Thoracic aorta (tissue), 2 donors: ENCODE results near the gene HSPB7. TPM values are rescaled to one million over a fixed set of nuclear protein-coding genes. Genes with fewer than 3 reads are reported as not detected.
A peak's percentile ranks its signal among the peaks of the same experiment; 100 is the strongest.

Experiments
- ATAC-seq: fragments of 150-250 bp; one replicate; pipeline ENCODE4 v1.8.0; 2017; ENCODE audit warnings: low read depth; ENCODE audit not compliant: insufficient number of reproducible peaks, low FRiP score
- DNase-seq: peaks from one replicate; pipeline ENCODE4 v3.0.0-alpha.2; 2020; ENCODE audit warnings: low spot score
- H3K27ac ChIP-seq, 2 donors: fragments of 200-600 bp; sonication (generic); 1 replicate in 1 of 2; 2 replicates in 1 of 2; pipeline ENCODE4 v1.5.1; 2016; ENCODE audit warnings: mild to moderate bottlenecking in 2 of 2, moderate library complexity in 2 of 2
- H3K27me3 ChIP-seq: fragments of 200-600 bp; sonication (generic); replicated peaks from 2 replicates; pipeline ENCODE4 v1.6.0; 2016; ENCODE audit warnings: mild to moderate bottlenecking; ENCODE audit not compliant: insufficient read depth
- H3K36me3 ChIP-seq: fragments of 200-600 bp; sonication (generic); one replicate; pipeline ENCODE4 v1.5.1; 2016
- H3K4me1 ChIP-seq, 2 donors: fragments of 200-600 bp; sonication (generic); 1 replicate in 1 of 2; 2 replicates in 1 of 2; pipeline versions ENCODE4 v1.5.1 to v1.6.0; 2016; ENCODE audit warnings: low read depth in 2 of 2, mild to moderate bottlenecking in 1 of 2; ENCODE audit not compliant: control insufficient read depth in 1 of 2
- H3K4me3 ChIP-seq: fragments of 200-600 bp; sonication (generic); 2 replicates; pipeline ENCODE4 v1.5.1; 2016; ENCODE audit warnings: mild to moderate bottlenecking
- H3K9me3 ChIP-seq: fragments of 200-600 bp; sonication (generic); 2 replicates; pipeline ENCODE4 v1.5.1; 2016
- CTCF ChIP-seq: fragments of 200-600 bp; sonication (generic); IDR thresholded peaks from one replicate; pipeline ENCODE4 v1.5.1; 2019; ENCODE audit warnings: antibody characterized with exemption
- total RNA-seq, 2 donors: library from RNA; depleted of rRNA; stranded (reverse); fragments of >200 nt; gene quantifications; one replicate each; pipeline versions ENCODE4 v1.1.0 to v1.2.3, GENCODE V29; 2016

The HSPB7 gene
- total RNA-seq, 2 donors from 2014 or later: 223 to 430 TPM

GRCh38 chr1:16050328-16050727, 32.5 kb upstream of the HSPB7 start:
- no peak for TF ChIP-seq CTCF
- no peak overlapping the region for H3K27ac ChIP-seq
- H3K4me3 ChIP-seq: no peak overlapping the region
- DNase-seq: no peak
- peaks cover 0 to 8% of the 10 kb centered on the region in 2 donors for H3K4me1 ChIP-seq
- no peak for ATAC-seq
- no peaks in the 10 kb centered on the region for H3K9me3 ChIP-seq
- no peaks in the 10 kb centered on the region for H3K27me3 ChIP-seq
- H3K36me3 ChIP-seq: no peaks in the 10 kb centered on the region

- Histone ChIP-seq H3K36me3 (no peaks in the 10 kb centered on the region), H3K27me3 (no peaks in the 10 kb centered on the region), H3K27ac (no peak overlapping the region), H3K9me3 (no peaks in the 10 kb centered on the region), H3K4me3 (peak overlapping the region; percentile 68), H3K4me1 (peaks cover 0 to 8% of the 10 kb centered on the region in 2 donors)
- ATAC-seq (no peak), DNase-seq (no peak)
- no peak for TF ChIP-seq CTCF
Measured at GRCh38 chr1:16048573-16049189, 30.8 kb upstream of the HSPB7 start.

GRCh38 chr1:16047791-16048475, 30.1 kb upstream of the HSPB7 start:
- TF ChIP-seq CTCF: no peak
- no peaks in the 10 kb centered on the region for H3K36me3 ChIP-seq
- H3K9me3 ChIP-seq: no peaks in the 10 kb centered on the region
- ATAC-seq (no peak), DNase-seq (no peak)
- H3K27me3 ChIP-seq: no peaks in the 10 kb centered on the region
- no peak overlapping the region for H3K27ac ChIP-seq
- H3K4me3 ChIP-seq: peak overlapping the region; percentile 68
- H3K4me1 ChIP-seq: peaks cover 0 to 8% of the 10 kb centered on the region in 2 donors

- ATAC-seq: no peak
- H3K27ac ChIP-seq: no peak overlapping the region
- DNase-seq: no peak
- H3K9me3 ChIP-seq: no peaks in the 10 kb centered on the region
- H3K27me3 ChIP-seq: no peaks in the 10 kb centered on the region
- no peak for TF ChIP-seq CTCF
- no peak overlapping the region for H3K4me3 ChIP-seq
- H3K4me1 ChIP-seq: peaks cover 0 to 8% of the 10 kb centered on the region in 2 donors
- no peaks in the 10 kb centered on the region for H3K36me3 ChIP-seq
Measured at GRCh38 chr1:16046842-16047241, 29.0 kb upstream of the HSPB7 start.

DNA sequence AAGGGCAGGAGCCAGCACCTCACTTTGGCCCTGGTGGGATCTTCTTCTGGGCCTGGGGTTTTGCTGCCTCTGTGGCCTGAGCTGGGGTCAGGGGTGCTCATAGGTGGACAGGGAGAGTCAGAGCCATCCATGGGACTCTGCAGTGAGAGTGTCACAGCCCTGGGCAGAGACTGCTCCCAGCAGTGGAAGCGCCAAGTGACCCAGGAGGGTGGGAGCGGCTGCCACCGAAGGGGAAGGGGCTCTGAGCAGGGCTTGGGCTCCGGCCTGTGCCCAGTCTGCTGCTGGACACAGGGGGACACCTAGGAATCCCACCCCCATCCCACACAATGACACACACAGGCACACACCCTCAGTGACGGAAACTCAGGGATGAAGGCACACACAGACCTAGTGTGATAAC, 26.1 kb upstream of the HSPB7 start:
- ATAC-seq (no peak), DNase-seq (no peak)
- peaks cover 0 to 5% of the 10 kb centered on the region in 2 donors for H3K4me1 ChIP-seq
- H3K4me3 ChIP-seq: no peak overlapping the region
- H3K9me3 ChIP-seq: no peaks in the 10 kb centered on the region
- no peak for TF ChIP-seq CTCF
- H3K27me3 ChIP-seq: no peaks in the 10 kb centered on the region
- H3K27ac ChIP-seq: no peak overlapping the region
- no peaks in the 10 kb centered on the region for H3K36me3 ChIP-seq
